ENCODE measurements around the gene PLEKHA7. TPM values are rescaled to one million over a fixed set of nuclear protein-coding genes. Genes with fewer than 3 reads are reported as not detected.

PLEKHA7 gene
- total RNA-seq, 4 donors from 2014 or later, result 24.1 to 49.3 (median 28.8) TPM

DNA sequence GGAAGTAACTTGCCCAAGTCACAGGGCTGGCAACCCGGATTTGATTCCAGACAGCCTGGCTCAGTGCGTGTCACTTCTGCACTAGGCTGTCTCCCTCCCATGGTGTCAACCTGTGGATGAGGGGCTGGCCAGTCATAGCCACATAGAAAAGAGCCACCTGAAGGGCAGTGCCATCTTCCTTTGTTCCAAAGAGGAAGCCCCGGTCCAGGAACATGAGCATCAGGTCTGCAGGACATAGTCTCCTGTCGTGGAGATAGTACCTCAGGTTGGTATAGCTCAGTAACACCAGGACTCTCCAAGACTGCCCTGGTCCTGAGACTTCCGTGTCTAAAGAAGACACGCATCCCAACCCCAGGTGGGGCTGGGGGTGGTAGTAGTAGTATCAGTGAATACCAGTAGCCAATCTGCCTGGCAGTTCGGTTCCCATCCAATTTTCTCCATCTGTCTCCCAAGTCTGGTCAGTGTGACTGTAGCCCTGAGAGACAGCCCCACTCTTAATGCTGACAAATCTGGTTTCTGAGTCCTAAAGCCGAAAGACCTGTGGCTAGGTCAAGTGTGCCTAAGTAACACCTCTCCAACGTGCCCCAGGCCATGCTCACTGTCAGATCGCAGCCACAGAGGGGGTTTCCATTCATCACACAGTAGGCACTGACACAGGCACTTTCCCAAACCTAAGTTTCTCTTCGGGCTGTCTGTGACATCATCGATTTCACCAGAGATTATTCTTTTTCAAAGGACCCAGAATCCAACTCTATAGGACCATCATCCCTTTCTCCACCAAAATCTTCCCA lies 242.7 kb downstream of the PLEKHA7 start:
- TF ChIP-seq, protein P1, sequence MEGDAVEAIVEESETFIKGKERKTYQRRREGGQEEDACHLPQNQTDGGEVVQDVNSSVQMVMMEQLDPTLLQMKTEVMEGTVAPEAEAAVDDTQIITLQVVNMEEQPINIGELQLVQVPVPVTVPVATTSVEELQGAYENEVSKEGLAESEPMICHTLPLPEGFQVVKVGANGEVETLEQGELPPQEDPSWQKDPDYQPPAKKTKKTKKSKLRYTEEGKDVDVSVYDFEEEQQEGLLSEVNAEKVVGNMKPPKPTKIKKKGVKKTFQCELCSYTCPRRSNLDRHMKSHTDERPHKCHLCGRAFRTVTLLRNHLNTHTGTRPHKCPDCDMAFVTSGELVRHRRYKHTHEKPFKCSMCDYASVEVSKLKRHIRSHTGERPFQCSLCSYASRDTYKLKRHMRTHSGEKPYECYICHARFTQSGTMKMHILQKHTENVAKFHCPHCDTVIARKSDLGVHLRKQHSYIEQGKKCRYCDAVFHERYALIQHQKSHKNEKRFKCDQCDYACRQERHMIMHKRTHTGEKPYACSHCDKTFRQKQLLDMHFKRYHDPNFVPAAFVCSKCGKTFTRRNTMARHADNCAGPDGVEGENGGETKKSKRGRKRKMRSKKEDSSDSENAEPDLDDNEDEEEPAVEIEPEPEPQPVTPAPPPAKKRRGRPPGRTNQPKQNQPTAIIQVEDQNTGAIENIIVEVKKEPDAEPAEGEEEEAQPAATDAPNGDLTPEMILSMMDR (IDR thresholded peaks at IDR 0.05), result no peak
- ATAC-seq (ENCODE audit: low FRiP score) (no peak), DNase-seq (ENCODE audit: low spot score) (no peak)

DNA sequence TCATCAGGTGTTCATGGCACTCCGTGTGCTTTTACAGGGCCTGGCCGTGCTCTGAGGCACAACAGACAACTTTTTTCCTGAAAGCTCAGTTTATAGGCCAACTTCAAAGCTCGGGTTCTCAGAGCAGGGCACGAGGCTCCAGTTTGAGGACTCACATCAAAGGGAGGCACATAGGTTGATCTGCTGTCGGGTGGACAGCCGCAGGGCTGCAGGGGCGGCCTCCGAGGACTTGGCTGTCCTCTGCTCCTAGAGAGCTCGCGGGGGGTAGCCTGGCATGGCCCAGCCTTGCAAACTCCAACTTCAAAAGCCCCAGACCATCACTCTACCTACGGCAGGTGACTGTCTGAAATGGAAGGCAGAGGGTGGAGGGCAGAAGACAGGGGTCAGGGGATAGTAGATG lies 244.2 kb downstream of the PLEKHA7 start:
- DNase-seq (ENCODE audit: low spot score) (no peak), ATAC-seq (ENCODE audit: low FRiP score) (no peak)
- TF ChIP-seq, protein P1 (IDR thresholded peaks at IDR 0.05), result no peak

DNA sequence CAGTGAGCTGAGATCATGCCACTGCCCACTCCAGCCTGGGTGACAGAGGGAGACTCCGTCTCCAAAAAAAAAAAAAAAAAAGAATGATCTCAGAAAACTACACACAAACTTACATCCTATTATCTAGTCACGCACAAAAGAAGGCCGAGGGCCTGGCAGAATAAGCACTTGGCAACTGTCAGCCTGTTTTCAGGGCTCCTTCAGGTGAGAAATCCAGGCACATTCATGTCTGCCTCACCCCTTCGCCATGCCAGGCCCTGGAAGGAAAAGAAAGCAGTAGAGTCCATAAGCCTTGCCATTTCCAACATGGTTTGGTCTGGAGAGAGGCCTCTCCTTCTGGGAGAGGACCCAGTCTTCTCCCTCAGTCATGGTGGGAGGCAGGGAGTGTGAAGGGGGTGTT lies 244.8 kb downstream of the PLEKHA7 start:
- ATAC-seq (ENCODE audit: low FRiP score) (no peak), DNase-seq (ENCODE audit: low spot score) (no peak)
- TF ChIP-seq, protein P1 (IDR thresholded peaks at IDR 0.05), result no peak

DNA sequence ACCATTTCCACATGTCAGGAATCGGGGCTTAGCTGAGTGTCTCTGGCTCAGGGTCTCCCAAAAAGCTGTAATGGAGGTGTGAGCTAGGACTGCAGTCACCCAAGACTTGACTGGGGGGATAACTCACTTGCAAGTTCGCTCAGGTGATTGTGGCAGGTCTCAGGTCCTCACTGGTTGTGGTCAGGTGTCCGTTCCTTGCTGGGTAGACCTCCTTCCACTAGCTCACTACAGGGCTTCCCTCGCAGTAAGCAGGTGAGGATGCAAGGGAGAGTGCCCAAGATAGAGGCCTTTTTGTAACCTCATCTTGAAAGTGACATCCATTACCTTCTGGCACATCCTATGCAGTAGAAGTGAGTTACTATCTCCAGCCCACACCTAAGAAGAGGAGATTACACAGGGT lies 246.3 kb downstream of the PLEKHA7 start:
- no peak for ATAC-seq (ENCODE audit: low FRiP score)
- no peak for DNase-seq (ENCODE audit: low spot score)

DNA sequence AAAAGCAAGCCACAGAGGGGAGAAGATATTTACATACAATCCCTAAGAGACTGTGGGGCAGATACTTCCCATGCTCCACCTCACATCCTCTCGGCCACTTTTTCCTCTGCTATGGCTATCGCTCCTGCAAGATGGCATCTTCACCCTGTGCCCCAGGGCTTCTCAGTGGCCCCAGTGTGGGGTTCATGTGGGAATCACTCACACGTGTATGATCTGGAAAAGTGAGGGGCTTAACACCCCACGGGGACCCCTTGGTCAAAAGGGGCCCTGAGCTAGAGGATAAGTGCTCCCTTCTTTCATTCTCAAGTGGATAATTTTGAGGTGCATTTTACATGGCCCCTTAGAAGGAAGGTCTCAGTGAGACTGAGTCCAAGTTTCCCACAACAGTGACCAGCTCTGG lies 247.1 kb downstream of the PLEKHA7 start:
- ATAC-seq (ENCODE audit: low FRiP score) (no peak), DNase-seq (ENCODE audit: low spot score) (no peak)
- TF ChIP-seq, protein P1 (IDR thresholded peaks at IDR 0.05), result no peak

More for the DNA sequence above, 246.3 kb downstream of the PLEKHA7 start:
- TF ChIP-seq, protein P1 (IDR thresholded peaks at IDR 0.05), result no peak

DNA sequence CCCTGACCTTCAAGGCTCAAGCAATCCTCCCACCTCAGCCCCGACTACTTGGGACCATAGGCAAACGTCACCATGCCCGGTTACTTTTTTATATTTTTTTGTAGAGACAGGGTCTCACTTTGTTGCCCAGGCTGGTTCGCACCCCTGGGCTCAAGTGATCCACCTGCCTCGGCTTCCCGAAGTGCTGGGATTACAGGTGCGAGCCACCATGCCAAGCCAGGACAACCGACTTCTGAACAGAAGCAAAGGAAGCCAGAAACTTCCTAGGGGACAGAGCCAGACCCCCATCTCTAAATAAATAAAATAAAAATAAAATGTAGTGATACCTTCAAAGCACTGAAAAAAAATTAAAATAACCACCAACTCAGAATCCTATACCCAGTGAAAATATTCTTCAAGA lies 249.3 kb downstream of the PLEKHA7 start:
- DNase-seq (ENCODE audit: low spot score), result no peak
- TF ChIP-seq, protein P1 (IDR thresholded peaks at IDR 0.05), result no peak
- ATAC-seq (ENCODE audit: low FRiP score), result no peak

DNA sequence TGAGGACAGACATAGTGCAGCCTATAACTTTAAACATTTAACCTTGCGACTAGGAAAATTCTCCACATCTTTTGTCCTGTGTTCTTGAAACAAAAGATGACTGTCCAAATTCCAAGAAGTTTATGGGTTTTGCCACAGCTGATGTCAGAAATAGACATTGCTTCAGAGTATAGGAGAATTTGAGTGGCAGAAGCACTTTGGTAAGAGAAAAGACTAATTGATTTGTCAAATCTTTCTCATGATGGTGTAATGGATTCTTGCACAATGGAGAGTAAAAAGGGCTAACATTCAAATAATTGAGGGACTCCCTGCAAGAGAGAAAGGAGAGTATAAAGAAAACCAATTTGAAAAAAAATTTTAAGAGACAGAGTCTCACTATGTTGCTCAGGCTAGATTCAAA lies 250.5 kb downstream of the PLEKHA7 start:
- no peak for ATAC-seq (ENCODE audit: low FRiP score)

More for the DNA sequence above, 250.5 kb downstream of the PLEKHA7 start:
- TF ChIP-seq, protein P1 (IDR thresholded peaks at IDR 0.05), result no peak
- DNase-seq (ENCODE audit: low spot score), result no peak

Data from omental fat pad (tissue), 4 donors.